GM21737 (cell line): ENCODE measurements around the gene LLGL1.
"Not testable (repeated sequence)": the region's sequence is repeated elsewhere in the genome, so short reads cannot be mapped to it uniquely, and the experiment has no call there.

Source experiments
- ATAC-seq: cut with Tn5 transposase; IDR thresholded peaks from one replicate; pipeline ENCODE4 v1.9.1; 2021; ENCODE audit warnings: mild to moderate bottlenecking, moderate library complexity; ENCODE audit not compliant: unreplicated experiment

Gene LLGL1

GRCh38 chr17:18194394-18194793 is 31.0 kb upstream of the LLGL1 start:
- no peak for ATAC-seq

- no peak for ATAC-seq
Measured at GRCh38 chr17:18194804-18195203, 30.6 kb upstream of the LLGL1 start.

- no peak for ATAC-seq
Measured at GRCh38 chr17:18195246-18195645, 30.2 kb upstream of the LLGL1 start.

GRCh38 chr17:18197535-18198194 is 27.8 kb upstream of the LLGL1 start:
- ATAC-seq, result no peak

GRCh38 chr17:18198530-18198929 is 26.9 kb upstream of the LLGL1 start:
- no peak for ATAC-seq

- no peak for ATAC-seq
Measured at GRCh38 chr17:18201108-18201507, 24.3 kb upstream of the LLGL1 start.

GRCh38 chr17:18203308-18203707 is 22.1 kb upstream of the LLGL1 start:
- no peak for ATAC-seq

- no peak for ATAC-seq
Measured at GRCh38 chr17:18205861-18206260, 19.6 kb upstream of the LLGL1 start.

GRCh38 chr17:18206962-18207361 is 18.5 kb upstream of the LLGL1 start:
- ATAC-seq, result no peak

GRCh38 chr17:18208092-18208491 is 17.3 kb upstream of the LLGL1 start:
- ATAC-seq, result no peak

- ATAC-seq, result no peak
Measured at GRCh38 chr17:18213666-18214270, 11.7 kb upstream of the LLGL1 start.

- not testable (repeated sequence) for ATAC-seq
Measured at GRCh38 chr17:18216906-18217305, 8.5 kb upstream of the LLGL1 start.

- ATAC-seq, result no peak
Measured at GRCh38 chr17:18217412-18218015, 7.9 kb upstream of the LLGL1 start.

GRCh38 chr17:18218756-18219415 is 6.5 kb upstream of the LLGL1 start:
- no peak for ATAC-seq

- ATAC-seq, result no peak
Measured at GRCh38 chr17:18224053-18224386, 1.4 kb upstream of the LLGL1 start.

- no peak for ATAC-seq
Measured at GRCh38 chr17:18224387-18225120, 881 bp upstream of the LLGL1 start.

GRCh38 chr17:18225642-18226283 is 328 bp downstream of the LLGL1 start:
- peak; percentile 9 for ATAC-seq

- ATAC-seq, result no peak
Measured at GRCh38 chr17:18226284-18226945, 980 bp downstream of the LLGL1 start.

GRCh38 chr17:18227635-18228034 is 2.2 kb downstream of the LLGL1 start:
- no peak for ATAC-seq

GRCh38 chr17:18228176-18228682 is 2.8 kb downstream of the LLGL1 start:
- no peak for ATAC-seq
